ENCODE measurements around the gene TPCN2.
"Not testable (repeated sequence)": the region's sequence is repeated elsewhere in the genome, so short reads cannot be mapped to it uniquely, and the experiment has no call there.

The TPCN2 gene

DNA sequence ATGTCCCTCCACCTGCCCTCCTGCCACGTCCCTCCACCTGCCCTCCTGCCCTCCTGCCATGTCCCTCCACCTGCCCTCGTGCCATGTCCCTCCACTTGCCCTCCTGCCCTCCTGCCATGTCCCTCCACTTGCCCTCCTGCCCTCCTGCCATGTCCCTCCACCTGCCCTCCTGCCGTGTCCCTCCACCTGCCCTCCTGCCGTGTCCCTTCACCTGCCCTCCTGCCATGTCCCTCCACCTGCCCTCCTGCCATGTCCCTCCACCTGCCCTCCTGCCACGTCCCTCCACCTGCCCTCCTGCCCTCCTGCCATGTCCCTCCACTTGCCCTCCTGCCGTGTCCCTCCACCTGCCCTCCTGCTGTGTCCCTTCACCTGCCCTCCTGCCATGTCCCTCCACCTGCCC lies 28.2 kb downstream of the TPCN2 start:
- not testable (repeated sequence) for DNase-seq

DNA sequence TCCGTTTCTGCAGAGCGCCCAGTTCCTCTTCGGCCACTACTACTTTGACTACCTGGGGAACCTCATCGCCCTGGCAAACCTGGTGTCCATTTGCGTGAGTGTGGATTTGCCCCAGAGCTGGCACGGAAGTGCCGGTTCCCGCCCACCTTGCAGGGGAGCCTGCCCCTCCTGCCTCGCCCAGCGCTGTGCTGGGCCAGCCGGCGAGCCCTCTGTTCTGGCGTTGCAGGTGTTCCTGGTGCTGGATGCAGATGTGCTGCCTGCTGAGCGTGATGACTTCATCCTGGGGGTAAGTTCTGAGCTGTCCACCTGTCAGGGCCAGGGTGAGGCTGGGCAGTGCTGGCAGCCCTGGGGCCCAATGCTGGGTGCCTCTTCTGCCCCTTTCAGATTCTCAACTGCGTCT lies 29.8 kb downstream of the TPCN2 start:
- DNase-seq: no peak

DNA sequence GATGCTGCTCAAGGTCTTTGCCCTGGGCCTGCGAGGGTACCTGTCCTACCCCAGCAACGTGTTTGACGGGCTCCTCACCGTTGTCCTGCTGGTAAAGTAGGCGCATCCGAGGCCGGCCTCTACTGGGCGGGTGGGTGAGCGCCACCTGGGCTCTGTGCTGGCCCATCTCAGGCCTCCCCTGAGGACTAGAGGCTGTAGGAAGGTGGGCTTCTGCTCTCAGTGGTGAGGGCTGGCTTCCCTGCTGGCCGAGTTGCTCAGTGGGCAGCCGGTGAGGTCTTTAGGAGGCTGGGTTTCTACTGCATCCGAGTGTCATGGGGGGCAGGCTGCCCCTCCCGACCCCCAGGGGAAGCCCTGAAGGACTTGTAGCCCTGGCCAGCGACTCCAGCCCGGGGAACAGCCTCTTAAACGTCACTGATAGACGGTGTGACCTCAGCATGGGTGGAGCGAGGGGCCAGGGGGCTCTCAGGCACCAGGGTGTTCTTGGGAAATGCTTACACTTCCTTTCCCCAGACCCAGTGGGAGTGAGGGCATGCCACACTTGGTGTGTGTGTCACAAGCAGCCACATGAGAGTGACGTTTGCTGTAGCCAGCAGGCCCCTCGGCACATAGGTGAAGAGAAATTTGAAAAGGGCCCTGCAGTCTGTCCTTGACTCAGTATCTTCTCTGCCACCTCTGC lies 30.3 kb downstream of the TPCN2 start:
- no peak for DNase-seq

DNA sequence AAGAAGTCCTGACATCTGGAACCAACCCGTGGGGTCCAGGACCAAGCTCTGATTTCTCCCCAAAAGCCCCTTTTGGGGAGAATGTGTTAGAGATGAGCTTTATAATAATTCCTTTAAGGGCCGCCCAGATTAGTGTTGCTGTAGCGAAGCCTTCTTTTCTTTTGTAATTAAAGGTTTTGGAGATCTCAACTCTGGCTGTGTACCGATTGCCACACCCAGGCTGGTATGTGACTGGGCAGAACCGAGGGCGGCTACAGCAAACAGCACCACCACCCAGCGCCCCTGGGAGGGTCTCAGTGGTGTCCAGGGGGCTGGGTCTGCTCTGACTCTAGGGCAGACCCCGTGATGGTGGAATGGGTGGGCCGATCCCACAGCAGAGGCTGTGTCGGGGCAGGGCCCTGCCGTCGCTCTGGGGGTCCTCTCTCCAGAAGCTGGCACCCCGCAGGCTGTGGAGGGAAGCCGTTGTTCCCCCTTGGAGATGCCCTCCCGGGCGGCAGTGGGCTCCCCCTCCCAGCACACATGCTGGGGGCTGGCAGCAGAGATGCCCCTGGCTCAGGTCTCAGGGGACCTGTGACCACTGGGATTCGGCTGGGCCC lies 31.0 kb downstream of the TPCN2 start:
- DNase-seq: no peak

DNA sequence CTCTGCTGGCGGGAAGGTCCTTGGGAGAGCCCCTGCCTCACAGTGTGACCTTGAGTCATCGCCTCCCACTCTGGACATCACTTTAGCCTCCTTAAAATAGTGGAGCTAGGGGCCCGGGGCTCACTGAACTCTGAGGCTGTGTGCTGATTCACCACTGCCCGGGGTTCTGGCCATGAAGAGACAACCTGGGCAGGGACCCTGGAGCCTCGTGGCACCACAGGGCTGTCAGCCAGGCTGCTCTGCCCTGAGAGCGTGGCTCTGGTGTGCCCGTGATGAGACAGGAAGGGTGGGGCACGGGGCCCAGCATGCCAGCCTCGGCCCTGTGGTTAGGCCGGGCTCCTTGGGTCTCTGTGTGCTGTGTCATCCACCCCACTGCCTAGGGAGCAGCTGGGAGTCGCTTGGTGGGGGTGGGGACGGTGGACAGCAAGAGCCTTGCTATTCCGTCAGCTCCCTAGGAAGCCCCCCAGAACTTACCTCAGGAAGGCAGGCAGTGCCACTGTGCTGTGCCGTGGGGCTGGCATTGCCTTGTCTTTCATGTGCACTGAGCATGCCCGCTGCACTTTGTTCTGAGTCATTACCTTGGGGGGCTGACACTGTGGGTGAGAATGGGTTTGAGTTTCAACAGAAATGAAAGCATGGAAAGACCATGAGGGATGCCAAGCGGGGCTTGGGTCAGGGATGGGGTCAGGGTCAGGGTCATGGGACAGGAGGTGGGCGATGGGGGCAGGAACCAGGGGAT lies 31.7 kb downstream of the TPCN2 start:
- no peak for DNase-seq

DNA sequence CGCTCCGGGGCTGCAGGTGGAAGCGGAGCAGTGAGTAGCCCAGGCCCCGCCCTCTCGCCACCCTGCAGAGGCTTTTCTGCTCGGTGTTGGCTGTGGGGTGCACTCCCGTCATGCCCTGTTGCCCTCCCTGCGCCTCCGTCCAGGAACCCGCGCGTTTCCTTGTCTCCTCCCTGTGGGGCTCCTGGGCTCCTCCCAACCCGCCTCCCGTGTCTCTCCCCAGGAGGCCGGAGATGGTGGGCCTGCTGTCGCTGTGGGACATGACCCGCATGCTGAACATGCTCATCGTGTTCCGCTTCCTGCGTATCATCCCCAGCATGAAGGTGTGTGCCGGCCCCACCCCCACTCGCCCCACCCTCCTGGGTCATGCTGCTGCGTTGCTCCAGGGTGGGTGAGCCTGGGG lies 32.4 kb downstream of the TPCN2 start:
- no peak for DNase-seq

DNA sequence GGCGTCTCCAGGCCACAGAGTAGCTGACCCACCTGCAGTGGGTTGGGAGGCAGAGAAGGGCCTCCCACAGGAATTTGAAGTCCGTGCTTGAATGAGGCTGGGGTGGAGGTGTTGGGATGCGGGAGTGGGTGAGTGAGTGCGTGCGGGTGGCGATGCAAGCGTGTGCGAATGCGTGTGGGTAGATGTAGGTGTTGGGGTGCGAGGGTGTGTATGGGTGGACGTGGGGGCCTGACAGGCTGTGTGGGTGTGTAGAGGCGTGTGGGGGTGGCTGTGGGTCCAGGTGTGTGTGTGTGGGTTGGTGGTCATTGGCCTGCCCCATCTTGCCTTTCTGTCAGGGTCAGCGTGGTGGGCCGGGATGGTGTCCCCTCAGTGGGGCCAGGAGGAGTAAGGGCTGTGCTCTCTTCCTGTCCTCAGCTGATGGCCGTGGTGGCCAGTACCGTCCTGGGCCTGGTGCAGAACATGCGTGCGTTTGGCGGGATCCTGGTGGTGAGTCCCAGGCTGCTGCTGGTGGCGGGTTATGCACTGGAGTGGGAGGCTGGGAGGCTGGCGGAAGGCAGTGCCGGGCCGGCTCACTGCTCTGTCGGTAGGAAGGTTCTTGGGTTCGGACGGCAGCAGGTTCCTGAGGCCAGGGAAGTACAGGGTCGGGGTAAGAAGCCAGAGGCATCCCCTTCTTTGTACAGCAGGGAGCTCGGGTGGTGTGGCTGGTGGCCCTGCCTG lies 35.0 kb downstream of the TPCN2 start:
- DNase-seq: no peak

DNA sequence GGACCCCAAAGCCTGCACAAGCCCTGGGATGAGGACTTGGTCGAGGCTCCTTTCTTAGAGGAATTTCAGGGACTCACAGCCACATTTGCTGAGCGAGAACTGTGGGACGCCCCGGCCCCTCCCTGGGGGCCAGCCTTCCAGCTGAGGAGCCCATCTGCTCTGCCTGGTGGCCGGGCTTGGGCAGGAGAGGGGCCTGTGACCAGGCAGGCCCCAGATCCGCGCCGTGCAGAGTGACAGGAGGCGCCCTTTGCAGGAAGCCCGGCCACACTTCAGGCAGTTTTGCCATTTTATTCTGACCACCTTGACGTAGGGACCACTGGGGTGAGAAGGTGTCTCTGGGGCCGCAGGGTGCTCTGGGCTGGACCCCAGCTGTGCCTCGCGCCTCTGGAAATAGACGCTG lies 35.6 kb downstream of the TPCN2 start:
- no peak for DNase-seq

DNA sequence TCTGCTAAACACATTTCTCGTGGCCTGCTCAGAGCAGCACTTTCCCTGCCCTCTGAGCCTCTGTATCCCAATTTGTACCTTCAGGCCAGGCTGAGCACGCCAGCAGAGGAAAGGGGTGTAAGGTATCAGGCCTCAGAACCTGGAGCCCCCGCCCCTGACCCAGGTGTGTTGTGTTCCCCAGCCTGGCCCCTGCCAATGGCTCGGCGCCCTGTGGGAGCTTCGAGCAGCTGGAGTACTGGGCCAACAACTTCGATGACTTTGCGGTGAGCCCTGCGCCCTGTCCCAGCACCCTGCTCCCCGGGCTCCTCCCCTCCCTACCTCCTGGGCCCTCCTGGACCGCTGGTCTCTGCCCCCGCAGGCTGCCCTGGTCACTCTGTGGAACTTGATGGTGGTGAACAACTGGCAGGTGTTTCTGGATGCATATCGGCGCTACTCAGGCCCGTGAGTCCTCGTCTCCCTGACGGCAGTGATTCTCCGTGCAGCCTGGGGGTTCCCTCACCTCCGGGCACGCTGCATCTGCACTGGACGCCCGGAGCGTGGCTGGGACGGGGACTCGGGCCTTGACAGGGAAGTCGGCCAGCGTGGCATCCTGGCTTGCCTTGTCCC lies 36.9 kb downstream of the TPCN2 start:
- no peak for DNase-seq

DNA sequence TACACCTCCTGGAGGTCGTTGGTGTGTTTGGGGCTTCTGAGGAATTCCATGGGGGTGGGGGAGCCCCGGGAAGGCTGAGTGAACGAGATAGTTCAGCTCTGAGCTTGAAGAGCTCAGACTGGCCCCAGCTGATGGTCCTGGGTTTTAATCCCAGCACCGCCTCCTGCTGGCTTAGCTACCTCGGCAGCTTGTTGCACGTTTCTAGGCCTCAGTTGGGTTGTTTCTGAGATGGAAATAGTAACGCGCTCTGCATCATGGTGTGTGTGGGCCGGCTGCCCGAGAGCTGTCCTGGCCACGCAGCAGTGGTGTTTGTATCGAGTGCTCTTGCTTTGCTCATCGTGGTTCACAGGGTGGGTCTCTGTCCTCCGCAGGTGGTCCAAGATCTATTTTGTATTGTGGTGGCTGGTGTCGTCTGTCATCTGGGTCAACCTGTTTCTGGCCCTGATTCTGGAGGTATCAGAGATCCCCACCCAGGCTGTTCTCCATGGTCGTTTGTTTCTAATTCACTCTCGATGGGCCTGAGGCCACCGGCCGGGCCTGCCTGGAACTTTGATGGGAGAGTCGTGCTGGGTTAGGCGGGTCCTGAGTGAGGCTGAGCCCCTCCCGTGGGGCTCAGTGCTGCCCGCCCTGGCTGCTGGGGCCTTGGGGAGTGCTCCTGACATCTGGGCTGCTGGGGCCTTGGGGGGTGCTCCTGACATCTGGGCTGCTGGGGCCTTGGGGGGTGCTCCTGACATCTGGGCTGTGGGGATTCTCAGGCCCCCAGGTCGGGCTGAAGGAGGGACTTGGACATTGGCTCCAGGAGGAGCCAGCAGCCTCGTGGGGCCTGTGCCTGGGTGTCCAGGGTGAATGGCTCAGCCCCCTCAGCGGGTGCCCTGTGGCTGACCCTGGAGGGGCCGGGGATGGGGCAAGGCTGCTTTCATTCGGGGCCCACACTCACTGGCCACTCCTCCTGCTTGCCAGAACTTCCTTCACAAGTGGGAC lies 37.7 kb downstream of the TPCN2 start:
- no peak for DNase-seq

DNA sequence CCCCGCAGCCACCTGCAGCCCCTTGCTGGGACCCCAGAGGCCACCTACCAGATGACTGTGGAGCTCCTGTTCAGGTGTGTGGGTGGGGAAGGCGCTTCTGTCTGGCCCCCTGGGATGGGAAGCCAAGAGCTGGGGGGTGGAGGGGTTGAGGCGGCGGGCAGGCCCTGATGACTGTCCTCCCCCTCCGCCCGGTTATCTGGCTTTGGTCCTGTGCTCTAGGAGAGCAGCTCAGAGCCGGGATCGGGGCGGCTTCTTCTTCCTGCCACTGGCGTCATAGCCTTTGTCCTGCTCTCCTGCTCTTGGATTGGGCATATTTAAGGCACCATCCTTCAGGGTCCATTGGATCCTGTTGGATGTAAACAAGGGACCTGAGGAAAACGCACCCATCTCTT lies 38.4 kb downstream of the TPCN2 start:
- DNase-seq: no peak

DNA sequence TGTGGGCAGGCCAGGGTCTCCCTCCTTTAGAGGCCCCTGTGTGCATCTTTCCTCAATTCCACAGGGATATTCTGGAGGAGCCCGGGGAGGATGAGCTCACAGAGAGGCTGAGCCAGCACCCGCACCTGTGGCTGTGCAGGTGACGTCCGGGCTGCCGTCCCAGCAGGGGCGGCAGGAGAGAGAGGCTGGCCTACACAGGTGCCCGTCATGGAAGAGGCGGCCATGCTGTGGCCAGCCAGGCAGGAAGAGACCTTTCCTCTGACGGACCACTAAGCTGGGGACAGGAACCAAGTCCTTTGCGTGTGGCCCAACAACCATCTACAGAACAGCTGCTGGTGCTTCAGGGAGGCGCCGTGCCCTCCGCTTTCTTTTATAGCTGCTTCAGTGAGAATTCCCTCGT lies 39.1 kb downstream of the TPCN2 start:
- no peak for DNase-seq

DNA sequence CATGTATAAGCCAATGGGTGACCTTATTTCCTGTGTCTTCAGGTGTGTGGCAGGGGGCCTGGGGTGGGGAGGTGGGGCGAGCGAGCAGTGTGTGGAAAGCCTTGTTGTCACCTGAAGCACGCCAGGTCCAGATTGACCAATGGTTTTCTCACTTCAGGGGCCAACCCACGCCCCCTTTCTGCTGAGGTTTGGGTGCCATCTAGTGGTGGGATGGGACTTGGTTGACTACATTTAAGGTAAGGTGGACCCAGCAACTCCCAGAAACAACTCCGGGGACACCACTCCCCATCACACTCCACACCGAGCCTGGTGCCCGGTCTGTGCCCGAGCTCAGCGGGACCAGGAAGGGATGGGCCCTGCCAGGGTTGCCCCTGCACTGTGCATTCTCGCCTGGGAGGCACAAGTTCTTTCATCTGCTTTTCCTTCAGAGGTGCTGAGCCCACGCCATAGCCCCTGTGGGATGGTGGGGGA lies 40.0 kb downstream of the TPCN2 start:
- DNase-seq: peak; percentile 57

DNA sequence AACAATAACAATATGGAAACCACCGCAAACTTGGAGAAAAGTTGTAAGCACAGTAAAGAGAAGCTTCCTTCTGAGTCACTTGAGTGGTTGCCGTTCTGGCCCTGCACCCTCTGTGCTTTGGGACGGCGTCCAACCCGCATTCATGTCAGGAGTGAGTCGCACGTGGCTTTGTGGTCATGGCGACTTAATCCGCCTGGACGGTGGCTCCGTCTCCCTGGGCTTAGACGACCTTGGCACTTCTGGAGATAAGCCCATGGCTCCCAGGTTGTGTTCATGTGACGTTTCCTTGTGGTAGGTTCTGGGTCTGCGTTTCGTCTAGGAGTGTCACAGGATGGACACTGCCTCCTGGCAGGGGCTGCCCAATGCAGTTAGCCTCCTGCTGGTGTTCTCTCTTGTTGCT lies 40.5 kb downstream of the TPCN2 start:
- no peak for DNase-seq

DNA sequence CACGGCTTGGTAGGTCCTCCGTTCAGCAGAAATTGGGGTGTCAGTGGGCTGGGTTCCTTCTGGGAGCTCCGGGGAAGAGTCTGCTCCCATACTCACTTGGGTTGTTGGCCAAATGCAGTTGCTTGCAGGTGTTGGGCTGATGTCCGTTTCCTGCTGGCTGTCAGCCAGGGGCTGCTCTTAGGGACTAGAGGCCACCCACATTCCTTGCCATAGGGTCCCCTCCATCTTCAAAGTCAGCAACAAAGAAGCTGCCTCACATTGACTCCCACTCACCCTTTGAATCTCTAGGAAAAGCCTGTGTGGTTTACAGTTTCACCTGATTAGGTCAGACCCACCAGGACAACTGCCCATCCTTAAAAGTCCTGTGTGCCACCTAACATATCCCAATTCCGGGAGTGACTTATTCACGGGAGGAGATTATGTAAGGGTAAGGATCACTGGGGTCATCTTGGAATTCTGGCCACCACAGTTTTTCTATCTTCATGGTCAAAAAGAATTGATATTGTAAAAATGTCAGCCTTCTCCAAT lies 43.0 kb downstream of the TPCN2 start:
- no peak for DNase-seq

DNA sequence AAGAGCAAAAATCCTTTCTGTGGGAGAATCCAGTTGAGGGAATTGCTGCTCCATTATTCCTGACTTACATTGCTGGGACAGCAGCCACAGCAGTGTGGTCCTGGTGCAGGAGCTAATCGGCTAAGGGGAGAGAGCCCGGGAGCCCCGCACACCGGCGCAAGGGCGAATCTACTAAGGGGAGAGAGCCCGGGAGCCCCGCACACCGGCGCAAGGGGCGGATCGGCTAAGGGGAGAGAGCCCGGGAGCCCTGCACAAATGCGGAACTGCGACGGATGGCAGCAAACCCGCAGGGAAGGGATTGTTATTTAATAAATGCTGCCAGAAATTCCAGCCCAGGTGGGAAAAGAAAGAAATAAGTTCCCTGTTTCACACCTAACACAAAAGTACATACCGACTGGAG lies 43.5 kb downstream of the TPCN2 start:
- no peak for DNase-seq

DNA sequence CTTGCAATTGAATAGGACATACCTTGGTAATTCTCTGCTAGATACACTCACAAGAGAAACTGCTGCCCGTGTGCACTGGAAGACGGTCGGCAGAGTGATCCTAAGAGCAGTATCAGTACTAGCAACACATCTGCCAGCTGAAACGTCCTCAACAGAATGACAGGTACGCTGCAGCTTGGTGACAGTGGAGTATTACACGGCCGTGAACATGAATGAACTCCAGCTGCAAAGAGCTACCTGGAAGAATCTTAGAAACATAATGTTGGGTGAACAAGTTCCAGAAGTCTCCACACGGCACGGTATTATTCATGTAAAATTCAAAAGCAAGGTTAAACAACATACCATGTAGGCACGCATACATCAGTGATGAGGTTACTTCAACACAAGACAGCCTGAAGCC lies 44.4 kb downstream of the TPCN2 start:
- no peak for DNase-seq

DNA sequence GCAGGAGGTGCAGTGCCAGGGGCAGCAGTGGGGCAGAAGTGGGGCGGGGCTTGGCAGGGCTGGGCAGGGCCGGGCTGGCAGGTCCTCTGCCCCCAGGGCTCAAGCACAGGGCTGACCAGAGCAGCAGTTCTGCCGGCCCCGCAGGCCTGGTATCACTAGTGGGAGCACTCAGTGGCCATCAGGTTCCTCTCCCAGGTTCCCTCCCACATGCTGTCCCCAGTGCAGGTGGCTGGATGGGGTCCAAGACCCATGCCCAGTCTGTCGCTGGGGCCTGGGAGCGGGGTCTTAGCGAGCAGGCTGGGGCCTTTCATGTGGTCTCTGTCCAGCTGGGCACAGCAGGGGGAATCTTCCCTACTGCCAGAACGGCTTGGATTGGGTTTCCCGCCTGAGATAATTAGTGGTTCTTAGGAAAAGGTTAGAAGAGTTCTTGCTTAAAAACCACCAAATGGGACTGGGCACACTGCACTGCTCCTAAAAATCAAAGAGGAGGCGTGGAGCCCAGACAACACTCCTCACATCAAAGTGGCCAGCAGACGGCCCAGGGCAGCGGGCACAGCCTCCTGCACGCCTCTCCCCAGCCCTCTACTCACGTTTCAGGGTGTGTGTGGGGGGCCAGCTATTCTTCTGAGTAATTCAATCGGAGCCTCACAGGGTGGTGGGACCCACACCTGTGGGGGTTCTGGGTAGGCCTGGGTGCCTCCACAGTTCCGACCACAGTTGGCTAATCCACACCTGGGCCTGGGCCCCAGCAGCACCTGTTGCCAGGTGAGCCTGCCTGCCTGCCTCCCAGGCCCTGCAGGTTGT lies 45.6 kb downstream of the TPCN2 start:
- DNase-seq: no peak

DNA sequence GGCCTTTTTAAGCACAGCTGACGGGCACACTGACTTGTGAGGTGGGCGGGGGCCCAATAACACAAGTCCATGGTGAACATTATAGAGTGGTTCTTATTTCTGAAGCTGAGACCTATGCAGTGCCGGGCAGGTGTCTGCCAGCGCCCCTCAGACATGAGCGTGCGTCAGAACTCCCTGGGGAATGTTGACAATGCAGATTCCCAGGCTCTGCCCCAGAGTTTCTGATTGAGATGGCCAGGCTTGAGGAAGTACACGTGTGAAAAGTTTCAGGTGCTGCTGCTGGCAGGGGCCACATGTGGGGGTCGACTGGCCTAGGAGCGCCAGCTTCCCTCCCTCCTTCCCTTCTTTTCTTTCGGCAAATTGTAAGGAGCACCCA lies 46.2 kb downstream of the TPCN2 start:
- no peak for DNase-seq

DNA sequence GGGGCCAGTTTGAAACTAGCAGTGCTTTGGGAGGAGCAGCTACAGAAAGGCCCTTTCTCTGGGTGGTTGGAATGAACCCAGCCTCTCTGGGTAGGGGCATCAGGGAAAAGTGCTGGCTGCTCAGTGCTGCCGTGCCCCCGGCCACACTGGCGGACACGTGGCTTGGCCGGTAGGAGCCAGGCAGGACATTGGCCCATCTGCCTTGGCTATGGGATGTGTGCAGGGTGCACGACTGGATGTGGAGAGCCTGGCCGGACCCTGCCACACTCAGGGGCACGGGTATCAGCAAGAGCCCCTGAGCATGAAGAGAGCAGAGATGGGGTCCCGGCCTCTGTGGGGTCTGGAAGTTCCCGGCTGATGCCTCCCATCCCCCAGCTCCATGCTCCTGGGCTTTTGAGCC lies 46.6 kb downstream of the TPCN2 start:
- no peak for DNase-seq

DNA sequence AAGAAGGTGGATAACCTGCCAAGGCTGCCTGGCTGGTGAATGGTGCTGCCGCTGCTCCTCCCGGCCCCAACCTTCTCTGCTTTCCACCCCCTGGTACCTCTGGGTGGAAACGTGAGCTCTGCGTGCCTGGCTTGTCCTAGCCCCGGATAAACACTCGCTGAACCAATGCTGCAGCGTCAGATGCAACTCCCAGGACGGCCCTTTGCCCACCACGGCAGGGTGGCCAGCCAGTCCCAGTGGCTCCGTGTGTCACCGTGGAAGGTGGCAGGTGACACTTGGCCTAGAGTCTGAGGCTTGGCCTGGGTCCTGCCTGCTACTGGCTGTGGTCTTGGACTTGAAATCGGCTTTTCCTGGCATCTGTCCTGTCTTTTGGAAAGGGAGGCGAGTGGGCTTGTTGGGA lies 47.7 kb downstream of the TPCN2 start:
- DNase-seq: no peak

All from SHP77 treated with DMSO at 0.1 percent for 48 hours (cell line).